GM12878 (cell line): Measurements from ENCODE around the gene MFGE8. TPM values are rescaled to one million over a fixed set of nuclear protein-coding genes. Genes with fewer than 3 reads are reported as not detected.

Experiments used
- BCLAF1 ChIP-seq: fragments of 450-650 bp; IDR thresholded peaks from 2 replicates; pipeline ENCODE4 v1.6.1; 2017; ENCODE audit warnings: antibody characterized with exemption, mild to moderate bottlenecking, moderate library complexity
- MYC ChIP-seq: IDR thresholded peaks from 2 replicates; pipeline ENCODE4 v1.6.1; 2011; ENCODE audit warnings: mild to moderate bottlenecking, low read length, moderate library complexity, inconsistent platforms; ENCODE audit not compliant: insufficient read depth, insufficient replicate concordance, insufficient read length, severe bottlenecking
- SPI1 ChIP-seq: IDR thresholded peaks from 2 replicates; pipeline ENCODE4 v1.6.1; 2011; ENCODE audit warnings: low read depth, mild to moderate bottlenecking, low read length, moderate library complexity, borderline replicate concordance; ENCODE audit not compliant: insufficient read depth
- YY1 ChIP-seq: IDR thresholded peaks from 2 replicates; pipeline ENCODE4 v1.6.1; 2011; ENCODE audit warnings: low read depth, mild to moderate bottlenecking, low read length
- ZBTB11 ChIP-seq: fragments of 450-650 bp; formaldehyde crosslinking; IDR thresholded peaks from 2 replicates; pipeline ENCODE4 v1.5.0; 2022; ENCODE audit warnings: mild to moderate bottlenecking, missing genetic modification characterization
- polyA plus RNA-seq, 11 experiments: library from polyadenylated mRNA; depleted of rRNA in 4 of 11; unstranded in 6 of 11; stranded (reverse) in 5 of 11; fragments of >200 nt; fragmentation: Nextera tagmentation in 4 of 11; fragmentation: Illumina TruSeq in 1 of 11; extraction: Ambion mirVana in 4 of 11; extraction: Trizol in 1 of 11; gene quantifications; 1 replicate in 1 of 11; 2 replicates in 10 of 11; pipeline versions ENCODE4 v1.2.1 to v1.2.3, GENCODE V29; 2011 to 2016; ENCODE audit warnings: inconsistent platforms in 2 of 11, missing spikeins in 2 of 11, low read depth in 1 of 11
- total RNA-seq, 4 experiments: library from RNA; depleted of rRNA in 3 of 4; stranded (reverse); fragments of >200 nt in 3 of 4; fragmentation: Illumina TruSeq in 1 of 4; extraction: Trizol in 1 of 4; gene quantifications; 2 replicates each; pipeline versions ENCODE4 v1.2.1 to v1.2.3, GENCODE V29; 2013 to 2021

MFGE8 gene
- total and polyA plus RNA-seq, 10 of the 15 experiments (the other 5 are each of a cell fraction or from before 2014, with no cell fraction given): 0.81 to 5.9 (median 1.0) TPM; not detected in 2

- TF ChIP-seq ZBTB11 (CRISPR knock-in tag) (no peak), SPI1 (no peak), YY1 (no peak), MYC (no peak), BCLAF1 (no peak)
Observed at GRCh38 chr15:88852476-88852875, 60.7 kb downstream of the MFGE8 start (continued).
